ENCODE data around the gene INTS6.

- TF ChIP-seq CTCF (IDR thresholded peaks at IDR 0.05): no peak
- no peak for TF ChIP-seq POLR2A (IDR thresholded peaks at IDR 0.05; ENCODE audit: low read depth)
These were observed 49.4 kb upstream of the INTS6 start for GRCh38 chr13:51502153-51502651.

Data from esophagus muscularis mucosa (tissue), 3 donors.